GM10266 (cell line): ENCODE results near the gene TPR.

ENCODE experiments used
- DNase-seq: peaks from one replicate; pipeline ENCODE4 v3.0.0; 2012; ENCODE audit errors: extremely low spot score
- CTCF ChIP-seq: IDR thresholded peaks from 2 replicates; pipeline ENCODE4 v1.5.1; 2012; ENCODE audit warnings: mild to moderate bottlenecking, low read depth; ENCODE audit not compliant: control insufficient read depth, insufficient read depth; ENCODE audit errors: missing control alignments

The TPR gene

GRCh38 chr1:186286615-186287315, 88.3 kb downstream of the TPR start:
- DNase-seq = no peak
- no peak for TF ChIP-seq CTCF

DNA sequence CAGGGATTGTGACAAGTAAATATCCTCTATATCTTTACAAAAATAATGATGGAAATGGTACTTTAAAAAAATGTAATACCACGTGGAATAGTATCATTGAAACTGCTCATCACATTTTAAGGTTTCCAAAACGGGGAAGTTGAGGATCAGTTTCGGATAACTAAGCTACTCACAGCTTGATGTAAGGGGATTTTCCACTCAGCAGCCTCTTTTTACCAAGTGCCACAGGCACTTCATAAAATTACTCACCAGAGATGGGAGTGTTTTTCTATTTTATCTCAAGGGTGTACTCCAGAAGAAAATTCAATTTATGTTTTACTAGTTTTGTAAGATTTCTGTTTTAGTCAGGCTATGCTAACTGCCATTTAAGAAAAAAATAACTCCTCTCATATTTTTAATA, 91.7 kb downstream of the TPR start:
- TF ChIP-seq CTCF = no peak
- peak; percentile 24 for DNase-seq

- DNase-seq = no peak
- TF ChIP-seq CTCF = no peak
Observed at GRCh38 chr1:186282466-186282865, 92.6 kb downstream of the TPR start.

GRCh38 chr1:186275822-186276221, 99.2 kb downstream of the TPR start:
- no peak for DNase-seq
- no peak for TF ChIP-seq CTCF

DNA sequence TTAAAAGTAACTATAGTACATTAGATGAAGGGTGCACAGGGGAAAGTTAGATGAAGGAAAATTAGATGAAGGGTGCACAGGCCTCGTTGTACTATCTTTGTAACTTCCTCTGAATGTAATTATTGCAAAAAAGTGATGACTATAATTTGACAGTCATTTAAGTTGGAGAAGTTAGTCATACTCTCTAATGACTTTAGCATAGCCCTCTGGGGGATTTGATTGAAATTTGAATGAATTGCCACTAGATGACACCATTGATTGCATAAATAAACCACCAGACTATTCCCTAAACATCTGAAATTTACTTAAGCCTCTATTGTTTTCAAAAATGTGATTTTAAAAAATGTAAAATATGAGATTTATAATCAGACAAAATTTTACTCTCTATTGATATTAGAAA, 102.6 kb downstream of the TPR start:
- DNase-seq = no peak
- no peak for TF ChIP-seq CTCF

GRCh38 chr1:186271032-186271431, 104.0 kb downstream of the TPR start:
- no peak for DNase-seq
- no peak for TF ChIP-seq CTCF
